HG03378 (cell line): ENCODE data around the gene CLPTM1L.

Experiments used
- ATAC-seq: cut with Tn5 transposase; IDR thresholded peaks from one replicate; pipeline ENCODE4 v1.9.1; 2021; ENCODE audit warnings: mild to moderate bottlenecking, moderate library complexity; ENCODE audit not compliant: unreplicated experiment

Gene CLPTM1L

DNA sequence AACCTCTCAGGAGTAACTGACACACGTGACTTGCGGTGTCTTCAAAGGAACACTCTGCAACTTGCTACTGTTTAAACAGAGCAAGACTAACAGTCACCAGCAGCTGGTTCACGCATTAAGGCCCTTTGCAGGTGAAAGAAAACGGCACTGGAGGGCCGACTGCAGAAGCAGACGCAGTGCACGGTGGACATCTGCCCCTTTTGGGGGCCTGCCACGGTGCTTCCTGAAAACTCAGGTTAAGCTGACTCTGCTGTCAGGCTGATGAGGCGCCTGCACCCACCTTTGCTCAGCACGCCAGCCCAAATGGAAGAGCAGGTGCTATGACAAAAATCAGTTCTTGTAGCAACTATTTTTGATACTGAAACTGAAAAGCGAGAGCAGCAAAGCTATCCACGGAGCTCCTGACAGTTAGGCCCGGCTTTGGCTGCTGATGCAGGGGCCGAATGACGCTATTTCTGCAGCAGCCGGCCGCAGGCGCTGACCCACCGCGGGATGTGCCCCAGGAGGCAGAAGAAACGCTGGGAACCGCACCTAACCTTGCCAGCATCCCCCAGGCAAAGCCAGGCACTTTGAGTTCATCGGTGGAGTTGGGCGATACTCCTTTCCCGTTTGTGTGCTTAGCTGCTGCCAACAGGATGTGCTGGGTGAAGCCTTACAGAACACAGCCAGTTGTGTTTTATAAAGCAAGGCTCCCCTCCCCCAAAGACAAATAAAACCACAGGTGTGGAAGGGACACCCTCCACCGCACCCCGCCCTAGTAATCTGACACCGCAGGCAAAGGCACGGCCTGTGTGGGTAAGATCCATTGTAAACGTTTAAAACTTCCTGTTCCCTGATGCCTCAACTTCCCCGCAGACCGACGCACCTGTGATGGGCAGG is 29.0 kb downstream of the CLPTM1L start:
- ATAC-seq: peak; percentile 54

DNA sequence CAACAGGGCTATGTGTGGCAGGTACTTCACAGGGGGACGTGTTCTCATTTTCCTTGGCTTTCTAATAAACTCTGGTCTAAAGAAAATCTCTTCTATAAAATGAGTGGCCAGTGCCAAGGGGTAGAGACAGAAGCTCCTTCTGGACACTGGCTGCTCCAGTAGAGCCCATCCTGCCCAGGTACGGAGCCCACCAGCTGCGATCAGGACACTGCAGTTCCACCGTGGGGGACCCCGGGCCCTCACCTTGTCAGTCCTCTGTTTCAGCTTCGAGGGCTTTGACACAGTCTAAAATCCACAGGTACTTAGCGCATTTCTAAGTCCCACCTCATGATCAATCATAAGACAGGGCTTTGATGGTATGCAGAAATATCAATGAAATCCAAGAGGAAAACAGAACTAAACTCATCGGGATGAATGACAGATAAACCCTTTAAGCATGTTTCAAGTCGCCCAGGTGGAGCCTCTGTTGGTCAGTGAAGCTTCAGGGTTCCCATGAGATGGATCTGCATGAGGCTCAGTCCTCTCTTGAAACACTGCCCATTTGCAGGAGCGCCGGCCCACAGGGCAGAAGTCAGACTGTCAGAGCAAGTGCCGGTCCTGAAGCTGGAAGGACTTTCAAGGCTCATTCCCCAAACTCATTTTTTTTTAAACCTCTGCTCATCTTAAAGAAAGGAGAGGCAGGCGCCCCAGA is 29.7 kb downstream of the CLPTM1L start:
- ATAC-seq: no peak

DNA sequence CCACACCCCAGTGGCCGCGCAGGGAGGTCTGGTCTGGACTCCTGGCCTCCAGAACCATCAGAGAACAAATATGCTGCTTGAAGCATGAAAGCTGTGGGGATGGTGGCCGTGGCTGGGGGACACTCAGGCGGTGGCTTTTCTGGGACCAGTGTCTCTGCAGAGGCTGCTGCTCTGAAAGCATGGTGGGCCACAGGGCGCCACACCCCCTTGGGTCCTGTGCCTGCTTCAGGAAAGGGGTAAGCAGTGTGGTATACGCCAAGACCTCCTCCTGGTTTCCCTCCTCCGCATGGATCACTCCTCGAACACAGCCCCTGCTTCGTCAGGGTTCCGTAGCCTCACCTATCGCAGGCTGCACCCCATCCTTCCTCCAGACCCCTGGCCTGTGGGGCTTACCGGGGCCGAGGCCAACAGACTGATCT is 30.3 kb downstream of the CLPTM1L start:
- no peak for ATAC-seq

DNA sequence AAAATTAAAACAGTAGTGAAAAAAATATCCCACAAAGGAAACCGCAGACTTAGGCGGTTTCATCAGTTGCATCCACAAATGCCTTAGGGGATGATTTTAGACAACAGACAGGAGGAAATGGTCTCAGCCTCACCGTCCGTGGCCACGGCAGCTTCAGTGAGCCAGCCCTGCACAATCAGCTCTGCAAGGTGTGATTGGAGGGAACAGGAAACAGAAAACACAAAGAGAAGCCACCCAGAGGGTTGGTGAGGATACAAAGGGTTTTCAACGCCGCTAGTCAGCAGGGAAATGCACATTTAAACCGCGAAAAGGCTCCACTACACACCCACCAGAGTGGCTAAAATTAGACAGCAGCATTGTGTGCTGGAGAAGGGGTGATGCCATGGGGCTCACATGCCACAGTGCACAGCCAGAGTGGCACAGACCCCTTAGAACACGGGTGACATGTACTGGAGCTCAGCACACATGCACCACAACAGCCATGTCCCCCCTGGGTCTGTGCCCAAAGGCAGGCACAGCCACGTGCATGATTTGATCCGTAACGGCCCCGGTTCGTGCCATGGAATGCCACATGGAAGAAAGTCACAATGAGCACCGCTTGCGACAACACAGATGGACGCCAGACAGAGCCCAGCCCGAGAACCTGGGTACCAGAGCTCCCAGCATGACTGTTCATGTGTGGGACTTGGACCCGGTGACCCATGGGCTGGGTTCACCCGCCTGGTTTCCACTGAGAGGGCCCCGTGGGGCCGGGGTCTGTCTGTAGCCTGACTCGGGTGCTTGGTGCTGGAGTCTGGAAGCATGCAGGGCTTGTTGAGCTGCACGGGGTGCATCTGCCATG is 31.7 kb downstream of the CLPTM1L start:
- peak; percentile 83 for ATAC-seq

DNA sequence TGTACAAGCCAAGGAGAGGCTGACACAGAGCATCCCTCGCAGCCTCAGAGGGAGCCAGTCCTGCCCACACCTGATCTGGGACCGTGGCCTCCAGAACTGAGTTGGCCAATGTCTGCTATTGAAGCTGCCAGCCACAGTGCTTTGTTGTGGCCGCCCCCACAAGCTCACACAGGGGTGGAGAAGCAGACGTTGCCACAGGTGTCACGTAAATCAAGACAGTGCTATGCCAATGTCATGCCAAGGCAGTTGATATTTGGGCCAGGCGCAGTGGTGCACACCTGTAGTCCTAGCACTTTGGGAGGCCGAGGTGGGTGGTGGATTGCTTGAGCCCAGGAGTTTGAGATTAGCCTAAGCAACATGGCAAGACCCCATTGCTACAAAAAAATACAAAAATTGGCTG is 32.7 kb downstream of the CLPTM1L start:
- ATAC-seq: no peak

DNA sequence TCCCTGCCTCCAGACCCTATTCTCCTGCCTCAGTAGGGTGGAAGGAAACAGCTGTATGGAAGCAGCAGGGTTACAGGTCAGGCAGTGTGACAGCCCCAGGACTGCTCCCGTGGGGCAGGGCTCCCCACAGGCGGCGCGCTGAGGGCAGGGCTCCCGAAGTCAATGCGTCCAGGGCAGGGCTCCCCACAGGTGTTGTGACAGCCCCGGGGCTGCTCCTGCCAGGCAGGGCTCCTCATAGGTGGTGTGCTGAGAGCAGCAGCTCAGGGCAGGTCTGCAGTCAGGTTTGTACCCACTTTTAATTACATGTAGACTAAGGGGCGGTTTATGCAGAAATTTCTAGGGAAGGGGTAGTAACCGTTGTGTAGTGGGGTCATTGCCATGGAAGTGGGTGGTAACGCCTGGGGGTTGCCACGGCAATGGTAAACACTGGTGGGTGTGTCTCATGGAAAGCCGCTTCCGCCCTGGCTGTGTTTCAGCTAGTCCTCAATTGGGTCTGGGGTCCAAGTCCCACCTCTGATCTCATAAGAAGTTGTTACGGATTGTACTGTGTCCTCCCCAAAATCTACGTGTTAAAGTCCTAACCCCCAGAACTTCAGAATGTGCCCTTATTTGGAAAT is 33.4 kb downstream of the CLPTM1L start:
- no peak for ATAC-seq

DNA sequence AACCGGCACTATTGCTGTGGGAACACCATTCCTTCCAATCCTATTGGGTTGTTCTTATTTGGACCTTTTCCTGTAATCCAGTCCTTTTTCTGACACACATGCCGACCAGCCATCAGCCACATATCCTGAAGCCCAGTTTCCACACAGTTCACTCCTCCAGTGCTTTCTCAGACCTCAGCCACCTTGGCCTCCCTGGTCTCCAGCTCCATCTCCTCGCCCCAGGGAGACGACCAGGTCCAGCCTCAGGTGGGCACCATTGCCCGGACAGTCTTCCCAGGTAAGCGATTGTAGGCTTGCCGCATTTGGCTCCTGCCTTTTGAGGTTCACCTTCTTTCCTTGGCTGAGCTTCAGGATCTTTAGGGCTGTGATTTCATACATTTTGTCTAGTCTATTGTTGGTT is 34.8 kb downstream of the CLPTM1L start:
- no peak for ATAC-seq

DNA sequence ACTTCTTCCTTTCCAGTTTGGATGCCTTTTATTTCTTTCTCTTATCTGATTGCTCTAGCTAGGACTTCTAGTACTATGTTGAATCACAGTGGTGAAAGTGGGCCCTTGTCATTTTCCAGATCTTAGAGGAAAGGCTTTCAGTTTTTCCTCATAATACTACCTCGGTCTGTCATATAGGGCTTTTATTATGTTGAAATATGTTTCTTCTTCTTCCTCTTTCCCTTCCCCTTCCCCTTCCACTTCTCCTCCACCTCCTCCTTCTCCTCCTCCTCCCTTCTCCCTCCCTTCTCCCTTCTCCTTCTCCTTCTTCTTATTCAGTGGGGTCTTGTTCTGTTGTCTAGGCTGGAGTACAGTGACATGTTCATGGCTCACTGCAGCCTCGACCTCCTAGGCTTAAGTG is 40.9 kb downstream of the CLPTM1L start:
- ATAC-seq: no peak

DNA sequence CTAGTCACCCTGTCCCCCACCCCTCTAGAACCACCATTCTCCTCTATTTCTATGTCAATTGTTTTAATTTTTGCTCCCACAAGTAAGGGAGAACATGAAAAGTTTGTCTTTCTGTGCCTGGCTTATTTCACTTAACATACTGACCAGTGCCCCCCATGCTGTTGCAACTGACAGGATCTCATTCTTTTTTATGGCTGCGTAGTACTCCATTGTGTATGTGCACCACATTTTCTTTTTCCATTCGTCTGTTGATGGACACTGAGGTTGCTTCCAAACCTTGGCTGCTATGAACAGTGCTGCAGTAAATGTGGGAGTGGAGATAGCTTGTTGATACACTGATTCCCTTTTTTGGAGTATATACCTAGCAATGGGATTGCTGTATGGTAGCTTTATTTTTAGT is 42.6 kb downstream of the CLPTM1L start:
- no peak for ATAC-seq

DNA sequence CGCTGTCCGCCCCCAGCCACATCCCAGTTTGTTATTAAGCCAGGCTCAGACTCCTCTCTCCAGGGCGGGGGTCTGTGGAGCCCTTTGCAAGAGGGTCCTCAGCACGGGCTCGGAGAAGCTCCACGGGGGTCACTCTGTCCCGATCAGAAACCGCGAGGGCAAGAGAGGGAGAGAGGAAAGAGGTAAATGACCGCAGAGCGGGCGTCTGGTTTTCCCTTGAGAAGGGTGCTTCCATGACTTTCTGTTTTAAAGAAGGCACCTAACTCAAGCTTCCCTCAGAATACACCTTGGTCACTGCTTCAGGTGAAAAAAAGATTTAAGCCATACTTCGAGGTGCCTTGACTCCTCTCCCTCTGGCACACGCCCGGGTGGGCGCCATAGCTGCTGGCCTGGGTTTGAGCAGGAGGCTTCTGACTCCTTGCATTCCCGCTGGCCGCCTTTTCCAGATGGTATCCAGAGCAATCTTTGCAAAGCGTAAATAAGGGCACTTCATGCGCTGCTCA is 44.3 kb downstream of the CLPTM1L start:
- no peak for ATAC-seq

DNA sequence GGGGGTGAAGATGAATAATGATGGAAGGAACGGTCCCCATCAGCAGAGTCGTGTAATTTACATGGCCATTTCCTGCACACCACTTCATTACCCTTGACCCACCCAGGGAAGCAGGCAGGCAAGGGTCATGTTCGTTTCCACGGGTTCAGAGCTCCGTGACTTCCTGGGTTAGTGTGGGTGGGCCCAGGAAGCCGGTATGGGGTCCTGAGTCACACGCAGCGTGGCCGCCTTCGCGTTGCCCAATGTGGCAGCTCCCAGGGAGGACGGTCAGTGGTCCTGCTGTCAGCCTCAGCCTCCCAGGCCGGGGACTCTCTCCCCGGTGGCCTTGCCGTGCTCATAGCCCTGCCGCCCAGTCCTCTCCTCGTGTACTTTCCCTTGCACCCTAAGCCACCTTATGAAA is 44.9 kb downstream of the CLPTM1L start:
- no peak for ATAC-seq

DNA sequence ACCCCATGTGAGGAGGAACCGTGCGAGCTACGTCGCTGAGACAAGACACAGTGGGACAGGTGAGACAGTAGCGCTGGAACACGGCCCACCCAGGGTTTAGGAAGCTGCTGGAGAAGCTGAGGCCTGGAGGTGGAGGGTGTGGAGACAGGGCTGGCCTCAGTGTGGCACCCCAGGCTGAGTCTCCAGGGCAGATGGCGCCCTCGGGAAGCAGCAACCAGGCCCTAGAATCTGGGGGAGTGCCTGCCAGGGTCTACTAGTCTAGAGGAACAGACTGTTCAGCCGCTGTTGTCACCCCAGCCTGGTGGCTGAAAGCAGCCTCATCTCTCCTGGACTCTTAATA is 45.4 kb downstream of the CLPTM1L start:
- no peak for ATAC-seq

DNA sequence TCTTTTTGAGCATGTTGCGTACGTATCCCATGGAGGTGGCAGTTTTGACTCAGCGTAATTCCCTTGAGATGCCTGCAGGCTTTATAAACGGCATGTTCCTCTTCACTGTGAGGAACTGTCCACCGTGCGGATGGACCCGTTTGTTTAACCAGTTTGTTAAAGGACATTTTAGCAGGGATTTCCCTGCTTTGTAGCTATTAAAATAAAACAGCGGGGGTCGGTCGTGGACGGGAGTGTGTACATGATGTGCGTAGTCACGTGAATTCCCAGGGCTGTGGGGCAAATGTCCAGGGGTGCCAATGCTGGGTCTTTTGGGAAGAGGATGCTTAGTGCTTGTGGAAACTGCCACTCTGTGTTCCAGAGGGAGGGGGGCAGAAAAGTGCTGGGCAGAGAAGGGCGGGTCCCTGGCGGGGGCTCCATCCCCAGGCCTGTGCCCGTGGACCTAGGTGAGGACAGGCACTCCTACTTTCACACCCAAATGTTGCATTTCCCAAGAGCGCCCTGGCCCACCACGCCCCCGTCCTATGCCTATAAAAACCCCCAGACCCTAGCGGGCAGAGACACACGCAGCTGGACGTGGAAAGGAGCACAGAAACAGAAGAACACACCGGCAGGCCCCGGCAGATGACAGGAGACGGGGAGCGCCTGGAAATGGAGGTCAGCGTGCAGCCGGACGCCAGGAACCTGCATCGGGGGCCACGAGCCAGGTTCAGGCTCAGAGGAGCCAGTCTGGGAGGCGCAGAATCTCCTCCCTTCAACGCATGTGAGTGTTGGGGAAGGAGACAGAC is 46.0 kb downstream of the CLPTM1L start:
- ATAC-seq: no peak

DNA sequence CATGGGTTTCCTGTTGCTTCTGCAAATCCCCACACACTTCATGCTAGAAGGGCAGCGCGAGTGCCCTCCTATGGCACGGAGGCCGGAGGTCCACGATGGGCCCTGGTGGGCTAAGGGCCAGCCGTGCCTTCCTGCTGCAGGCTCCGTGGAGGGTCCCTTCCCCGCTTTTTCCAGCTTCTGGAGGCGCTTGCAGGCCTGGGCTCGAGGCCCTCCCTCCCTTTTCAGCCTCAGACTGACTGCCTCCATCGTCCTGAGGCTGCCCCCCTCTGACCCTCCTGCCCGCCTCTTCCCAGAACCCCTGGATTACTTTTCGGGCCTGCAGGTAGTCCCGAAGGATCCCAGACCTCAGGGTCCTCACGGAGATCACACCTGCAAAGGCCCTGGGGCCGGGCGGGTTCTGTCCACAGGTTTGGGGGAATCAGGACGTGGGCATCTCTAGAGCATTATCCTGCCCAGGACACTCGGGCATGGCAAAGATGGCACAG is 46.8 kb downstream of the CLPTM1L start:
- no peak for ATAC-seq

DNA sequence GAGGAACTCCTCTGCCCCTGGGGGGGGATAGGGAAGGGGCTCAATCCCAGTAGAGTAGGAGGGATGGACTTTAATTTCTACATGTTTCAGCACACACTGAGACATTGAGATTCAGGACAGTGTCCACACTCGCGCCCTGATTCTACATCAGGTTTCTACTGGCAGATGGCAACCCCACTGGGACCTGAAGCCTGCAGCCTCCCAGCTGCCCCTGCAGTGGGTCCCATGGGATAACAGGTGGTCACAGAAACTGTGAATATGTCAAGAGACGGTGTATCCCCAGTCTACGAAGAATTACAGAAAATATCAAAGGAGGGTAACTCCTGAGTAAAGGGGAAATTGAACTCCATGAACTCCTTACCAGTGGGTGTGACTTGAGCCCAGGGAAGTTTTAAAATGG is 47.7 kb downstream of the CLPTM1L start:
- no peak for ATAC-seq

DNA sequence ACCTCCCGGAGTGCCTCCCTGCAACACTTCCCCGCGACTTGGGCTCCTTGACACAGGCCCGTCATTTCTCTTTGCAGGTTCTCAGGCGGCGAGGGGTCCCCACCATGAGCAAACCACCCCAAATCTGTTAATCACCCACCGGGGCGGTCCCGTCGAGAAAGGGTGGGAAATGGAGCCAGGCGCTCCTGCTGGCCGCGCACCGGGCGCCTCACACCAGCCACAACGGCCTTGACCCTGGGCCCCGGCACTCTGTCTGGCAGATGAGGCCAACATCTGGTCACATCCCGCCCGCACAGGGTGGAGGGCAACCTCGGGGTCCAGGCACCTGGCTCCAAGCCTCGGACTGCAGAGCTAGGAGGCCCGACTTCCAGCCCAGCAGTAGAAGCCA is 49.3 kb downstream of the CLPTM1L start:
- ATAC-seq: no peak

DNA sequence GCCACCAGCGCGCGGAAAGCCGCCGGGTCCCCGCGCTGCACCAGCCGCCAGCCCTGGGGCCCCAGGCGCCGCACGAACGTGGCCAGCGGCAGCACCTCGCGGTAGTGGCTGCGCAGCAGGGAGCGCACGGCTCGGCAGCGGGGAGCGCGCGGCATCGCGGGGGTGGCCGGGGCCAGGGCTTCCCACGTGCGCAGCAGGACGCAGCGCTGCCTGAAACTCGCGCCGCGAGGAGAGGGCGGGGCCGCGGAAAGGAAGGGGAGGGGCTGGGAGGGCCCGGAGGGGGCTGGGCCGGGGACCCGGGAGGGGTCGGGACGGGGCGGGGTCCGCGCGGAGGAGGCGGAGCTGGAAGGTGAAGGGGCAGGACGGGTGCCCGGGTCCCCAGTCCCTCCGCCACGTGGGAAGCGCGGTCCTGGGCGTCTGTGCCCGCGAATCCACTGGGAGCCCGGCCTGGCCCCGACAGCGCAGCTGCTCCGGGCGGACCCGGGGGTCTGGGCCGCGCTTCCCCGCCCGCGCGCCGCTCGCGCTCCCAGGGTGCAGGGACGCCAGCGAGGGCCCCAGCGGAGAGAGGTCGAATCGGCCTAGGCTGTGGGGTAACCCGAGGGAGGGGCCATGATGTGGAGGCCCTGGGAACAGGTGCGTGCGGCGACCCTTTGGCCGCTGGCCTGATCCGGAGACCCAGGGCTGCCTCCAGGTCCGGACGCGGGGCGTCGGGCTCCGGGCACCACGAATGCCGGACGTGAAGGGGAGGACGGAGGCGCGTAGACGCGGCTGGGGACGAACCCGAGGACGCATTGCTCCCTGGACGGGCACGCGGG is 49.9 kb downstream of the CLPTM1L start, which contains the start of gene TERT:
TSS of gene TERT (minus strand) at position 234 of the 815 bp plus-strand sequence. CDS start at position 155, 79 bp downstream.
- ATAC-seq: no peak

DNA sequence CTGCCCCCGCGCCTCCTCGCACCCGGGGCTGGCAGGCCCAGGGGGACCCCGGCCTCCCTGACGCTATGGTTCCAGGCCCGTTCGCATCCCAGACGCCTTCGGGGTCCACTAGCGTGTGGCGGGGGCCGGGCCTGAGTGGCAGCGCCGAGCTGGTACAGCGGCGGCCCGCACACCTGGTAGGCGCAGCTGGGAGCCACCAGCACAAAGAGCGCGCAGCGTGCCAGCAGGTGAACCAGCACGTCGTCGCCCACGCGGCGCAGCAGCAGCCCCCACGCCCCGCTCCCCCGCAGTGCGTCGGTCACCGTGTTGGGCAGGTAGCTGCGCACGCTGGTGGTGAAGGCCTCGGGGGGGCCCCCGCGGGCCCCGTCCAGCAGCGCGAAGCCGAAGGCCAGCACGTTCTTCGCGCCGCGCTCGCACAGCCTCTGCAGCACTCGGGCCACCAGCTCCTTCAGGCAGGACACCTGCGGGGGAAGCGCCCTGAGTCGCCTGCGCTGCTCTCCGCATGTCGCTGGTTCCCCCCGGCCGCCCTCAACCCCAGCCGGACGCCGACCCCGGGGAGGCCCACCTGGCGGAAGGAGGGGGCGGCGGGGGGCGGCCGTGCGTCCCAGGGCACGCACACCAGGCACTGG is 50.6 kb downstream of the CLPTM1L start:
- no peak for ATAC-seq
